Measurements from ENCODE around the gene ZNF717. TPM values are rescaled to one million over a fixed set of nuclear protein-coding genes. Genes with fewer than 3 reads are reported as not detected.
"Not testable (repeated sequence)": the region's sequence is repeated elsewhere in the genome, so short reads cannot be mapped to it uniquely, and the experiment has no call there.

Gene ZNF717
- 10 to 100 TPM; 14.6 to 17.6 (median 16.3) TPM for polyA plus RNA-seq (ENCODE audit: insufficient read length in 3 of 3)

DNA sequence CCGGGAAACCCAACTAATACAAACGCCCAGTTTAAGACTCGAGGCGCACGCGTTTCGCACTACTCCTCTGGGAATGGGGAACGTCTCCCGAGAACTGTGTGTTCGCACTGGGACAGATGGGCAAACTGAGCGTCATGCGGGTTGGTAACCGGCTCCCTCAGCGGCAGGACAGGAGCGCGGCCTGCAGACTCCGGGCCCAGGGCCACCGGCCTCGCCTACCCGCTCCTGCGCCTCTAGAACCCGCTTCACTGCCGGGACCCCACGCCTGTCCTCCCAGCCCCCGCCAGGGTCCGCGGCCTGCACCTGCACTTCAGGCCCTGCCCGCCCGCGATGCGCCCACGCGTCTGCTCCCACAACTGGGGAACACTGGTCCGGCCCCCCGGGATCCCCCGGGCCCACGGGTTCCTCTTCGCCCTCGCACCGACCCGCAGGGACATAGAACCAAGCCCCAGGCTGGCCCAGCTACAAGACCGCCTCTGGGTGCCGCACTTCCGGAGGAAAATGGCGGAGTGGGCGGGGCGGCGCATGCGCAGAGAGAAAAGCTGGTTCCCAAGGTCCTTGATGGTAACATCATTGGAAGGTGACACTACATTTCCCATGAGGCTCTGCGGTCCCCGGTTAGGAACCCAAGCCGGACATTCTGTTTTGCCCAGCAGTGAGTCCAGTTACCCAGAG, at the start of gene ZNF717:
ZNF717 (minus strand) TSS at position 469 of the 675 bp plus-strand sequence. CDS start 2,187 bp downstream, outside the sequence.
- DNase-seq (ENCODE audit: low read depth in 3 of 3, low spot score in 2 of 3) = peak; percentile 78 to 80 (median 79)

- DNase-seq (ENCODE audit: low read depth in 3 of 3, low spot score in 2 of 3) = not testable (repeated sequence)
Measured at GRCh38 chr3:75831076-75831475, 45.7 kb upstream of the ZNF717 start.

DNA sequence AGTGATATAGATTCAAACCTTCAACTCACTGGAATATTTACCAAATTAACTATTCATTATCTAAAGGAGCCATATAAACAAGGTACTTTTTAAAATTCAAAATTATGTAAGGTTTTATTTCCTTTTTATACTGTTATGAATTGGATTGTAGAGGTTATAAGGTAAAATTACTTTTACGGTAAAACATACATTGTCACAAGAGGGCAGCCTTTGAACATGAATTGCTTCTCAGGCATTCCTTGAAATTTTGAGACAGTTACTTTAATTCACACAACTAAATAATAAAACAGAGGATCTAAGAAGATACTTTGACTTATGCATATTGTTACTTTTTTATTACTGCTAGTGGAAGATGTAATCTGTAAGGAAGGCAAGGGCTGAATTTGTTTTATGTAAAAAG, 32.7 kb upstream of the ZNF717 start:
- DNase-seq (ENCODE audit: low read depth in 3 of 3, low spot score in 2 of 3) = not testable (repeated sequence)

GRCh38 chr3:75816287-75817180, 31.2 kb upstream of the ZNF717 start:
- DNase-seq (ENCODE audit: low read depth in 3 of 3, low spot score in 2 of 3) = peak in 1 of 3 donors; percentile 3

DNA sequence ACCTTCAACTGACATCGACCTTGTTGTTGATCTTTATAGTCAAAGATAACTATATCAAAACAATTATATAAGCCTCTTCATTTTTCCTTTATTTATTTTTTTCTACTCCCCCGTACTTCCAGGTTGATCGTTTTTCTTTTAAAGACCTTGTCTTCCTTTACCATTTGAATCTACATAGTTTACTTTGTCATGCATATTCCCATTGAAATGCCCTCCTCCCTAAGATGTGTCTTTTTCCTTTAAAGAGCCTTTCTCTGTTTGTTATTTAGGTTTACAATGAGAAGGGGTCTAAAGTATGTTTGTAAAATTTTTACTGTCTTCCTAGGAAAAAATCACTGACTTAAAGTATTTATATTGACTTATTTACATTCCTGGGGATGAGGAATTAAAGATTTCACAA, 29.4 kb upstream of the ZNF717 start:
- DNase-seq (ENCODE audit: low read depth in 3 of 3, low spot score in 2 of 3) = no peak

- no peak for DNase-seq (ENCODE audit: low read depth in 3 of 3, low spot score in 2 of 3)
Measured at GRCh38 chr3:75782506-75782905, 2.8 kb downstream of the ZNF717 start.

GRCh38 chr3:75781079-75781745, 4.1 kb downstream of the ZNF717 start:
- no peak for DNase-seq (ENCODE audit: low read depth in 3 of 3, low spot score in 2 of 3)

- DNase-seq (ENCODE audit: low read depth in 3 of 3, low spot score in 2 of 3) = not testable (repeated sequence)
Measured at GRCh38 chr3:75777742-75778141, 7.6 kb downstream of the ZNF717 start.

GRCh38 chr3:75771631-75772030, 13.7 kb downstream of the ZNF717 start:
- DNase-seq (ENCODE audit: low read depth in 3 of 3, low spot score in 2 of 3) = not testable (repeated sequence)

DNA sequence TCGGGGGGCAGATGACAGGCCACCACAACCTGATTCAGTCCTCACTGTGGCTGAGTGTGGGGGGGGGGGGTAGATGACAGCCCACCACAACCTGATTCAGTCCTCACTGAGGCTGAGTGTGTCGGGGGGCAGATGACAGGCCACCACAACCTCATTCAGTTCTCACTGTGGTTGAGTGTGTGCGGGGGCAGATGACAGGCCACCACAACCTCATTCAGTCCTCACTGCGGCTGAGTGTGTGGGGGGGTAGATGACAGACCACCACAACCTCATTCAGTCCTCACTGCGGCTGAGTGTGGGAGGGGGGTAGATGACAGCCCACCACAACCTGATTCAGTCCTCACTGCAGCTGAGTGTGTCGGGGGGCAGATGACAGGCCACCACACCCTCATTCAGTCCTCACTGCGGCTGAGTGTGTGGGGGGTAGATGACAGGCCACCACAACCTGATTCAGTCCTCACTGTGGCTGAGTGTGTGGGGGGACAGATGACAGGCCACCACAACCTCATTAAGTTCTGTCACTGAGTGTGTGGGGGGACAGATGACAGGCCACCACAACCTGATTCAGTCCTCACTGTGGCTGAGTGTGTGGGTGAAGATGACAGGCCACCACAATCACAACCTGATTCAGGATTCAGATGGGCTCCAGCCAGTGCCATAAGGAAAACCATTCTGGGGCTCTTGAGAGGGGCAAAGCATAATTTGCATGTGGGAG, 16.9 kb downstream of the ZNF717 start:
- DNase-seq (ENCODE audit: low read depth in 3 of 3, low spot score in 2 of 3) = no peak

GRCh38 chr3:75737831-75738493, 47.4 kb downstream of the ZNF717 start:
- no peak for DNase-seq (ENCODE audit: low read depth in 3 of 3, low spot score in 2 of 3)

GRCh38 chr3:75727985-75728384, 57.4 kb downstream of the ZNF717 start:
- no peak for DNase-seq (ENCODE audit: low read depth in 3 of 3, low spot score in 2 of 3)

DNA sequence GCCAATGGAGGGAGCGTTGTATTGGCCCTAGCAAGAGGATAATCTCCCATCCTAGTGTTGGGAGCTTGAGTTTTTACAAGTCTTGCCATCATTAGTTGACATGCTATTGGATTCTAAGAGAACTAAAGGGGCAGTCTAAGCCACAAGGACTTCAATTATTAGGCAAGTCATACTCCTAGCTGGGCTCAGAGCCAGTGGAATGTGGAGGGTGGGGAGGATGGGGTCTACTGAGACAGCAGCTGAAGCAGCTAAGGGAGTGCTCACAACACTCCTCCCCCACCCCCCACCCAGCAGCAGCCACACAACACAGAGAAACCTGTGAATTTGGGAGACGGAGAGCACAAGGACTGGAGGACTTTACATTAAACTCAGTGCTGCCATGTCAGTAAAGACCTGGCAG, 93.3 kb downstream of the ZNF717 start:
- DNase-seq (ENCODE audit: low read depth in 3 of 3, low spot score in 2 of 3) = no peak

- DNase-seq (ENCODE audit: low read depth in 3 of 3, low spot score in 2 of 3) = no peak
Measured at GRCh38 chr3:75687323-75687722, 98.0 kb downstream of the ZNF717 start.

Other genes starting within 250 kb of the ZNF717 start
- gene FRG2C, start 121.2 kb downstream of the ZNF717 start, polyA plus RNA-seq (ENCODE audit: insufficient read length in 3 of 3) = not detected